Suprapubic skin (tissue), 4 donors: ENCODE results near the gene TMEM164. TPM values are rescaled to one million over a fixed set of nuclear protein-coding genes. Genes with fewer than 3 reads are reported as not detected.

Experiments
- DNase-seq, 2 donors: peaks; one replicate each; pipeline ENCODE4 v3.0.0-alpha.2; 2019; ENCODE audit warnings: low spot score in 2 of 2
- H3K27ac ChIP-seq: fragments of 200-600 bp; sonication (generic); one replicate; pipeline ENCODE4 v1.5.1; 2019
- H3K27me3 ChIP-seq: fragments of 200-600 bp; sonication (generic); one replicate; pipeline ENCODE4 v1.5.1; 2019
- H3K36me3 ChIP-seq: fragments of 200-600 bp; sonication (generic); one replicate; pipeline ENCODE4 v1.5.1; 2019
- H3K4me1 ChIP-seq: fragments of 200-600 bp; sonication (generic); one replicate; pipeline ENCODE4 v1.5.1; 2019
- H3K4me3 ChIP-seq: fragments of 200-600 bp; sonication (generic); one replicate; pipeline ENCODE4 v1.5.1; 2019; ENCODE audit warnings: mild to moderate bottlenecking
- H3K9me3 ChIP-seq: fragments of 200-600 bp; sonication (generic); one replicate; pipeline ENCODE4 v1.5.1; 2019
- CTCF ChIP-seq, 2 donors: fragments of 200-600 bp in 1 of 2; fragments of 450-650 bp in 1 of 2; sonication (generic) in 1 of 2; IDR thresholded peaks; one replicate each; pipeline ENCODE4 v1.5.1; 2016 to 2019; ENCODE audit warnings: antibody characterized with exemption in 2 of 2, mild to moderate bottlenecking in 1 of 2, moderate library complexity in 1 of 2
- EP300 ChIP-seq: sonication (generic); formaldehyde crosslinking; IDR thresholded peaks from one replicate; pipeline ENCODE4 v1.6.1; 2017; ENCODE audit warnings: antibody characterized with exemption
- POLR2A ChIP-seq, 2 donors: fragments of 450-650 bp; IDR thresholded peaks; one replicate each; pipeline ENCODE4 v1.6.1; 2017; ENCODE audit warnings: antibody characterized with exemption in 2 of 2, mild to moderate bottlenecking in 2 of 2, moderate library complexity in 2 of 2
- POLR2AphosphoS5 ChIP-seq, 3 donors: sonication (generic); formaldehyde crosslinking; IDR thresholded peaks; one replicate each; pipeline ENCODE4 v1.6.1; 2017; ENCODE audit warnings: antibody characterized with exemption in 3 of 3
- WGBS: methylation state at CpG from one replicate; pipeline ENCODE4 v1.1.5; 2018; 5-methylcytosine and 5-hydroxymethylcytosine counted together
- total RNA-seq, 4 donors: library from RNA; depleted of rRNA; stranded (reverse); fragments of >200 nt; gene quantifications; one replicate each; pipeline ENCODE4 v1.1.0, GENCODE V29; 2016

The TMEM164 gene
- total RNA-seq, 4 donors from 2014 or later, result 35.5 to 71.2 (median 58.7) TPM

- 64% methylated on average over 7 of the region's 7 CpGs for WGBS
- no peak overlapping the region for H3K4me3 ChIP-seq
- no peak for DNase-seq
Observed at GRCh38 chrX:110066488-110067225, 63.7 kb downstream of the TMEM164 start.

GRCh38 chrX:110070970-110071369, 68.1 kb downstream of the TMEM164 start:
- DNase-seq, result no peak
- Histone ChIP-seq H3K4me1 (no peaks in the 10 kb centered on the region), H3K36me3 (peaks cover 4% of the 10 kb centered on the region), H3K4me3 (no peak overlapping the region), H3K27ac (no peak overlapping the region), H3K9me3 (no peaks in the 10 kb centered on the region), H3K27me3 (no peaks in the 10 kb centered on the region)
- WGBS, result 88% methylated on average over 2 of the region's 2 CpGs
- no peak for TF ChIP-seq POLR2A (IDR thresholded peaks at IDR 0.05)
- no peak for TF ChIP-seq EP300
- TF ChIP-seq POLR2AphosphoS5 (IDR thresholded peaks at IDR 0.05), result no peak
- TF ChIP-seq CTCF (IDR thresholded peaks at IDR 0.05), result no peak

More at GRCh38 chrX:110066488-110067225, 63.7 kb downstream of the TMEM164 start:
- no peaks in the 10 kb centered on the region for H3K9me3 ChIP-seq
- no peaks in the 10 kb centered on the region for H3K36me3 ChIP-seq
- no peaks in the 10 kb centered on the region for H3K27me3 ChIP-seq
- no peaks in the 10 kb centered on the region for H3K4me1 ChIP-seq
- H3K27ac ChIP-seq, result no peak overlapping the region
- no peak for TF ChIP-seq POLR2AphosphoS5 (IDR thresholded peaks at IDR 0.05)
- TF ChIP-seq CTCF (IDR thresholded peaks at IDR 0.05), result no peak
- no peak for TF ChIP-seq EP300
- no peak for TF ChIP-seq POLR2A (IDR thresholded peaks at IDR 0.05)

- Histone ChIP-seq H3K4me3 (no peak overlapping the region), H3K9me3 (no peaks in the 10 kb centered on the region), H3K4me1 (peaks cover 8% of the 10 kb centered on the region), H3K36me3 (no peaks in the 10 kb centered on the region), H3K27me3 (no peaks in the 10 kb centered on the region), H3K27ac (peak overlapping the region; percentile 59)
- TF ChIP-seq EP300 (no peak), POLR2AphosphoS5 (IDR thresholded peaks at IDR 0.05) (no peak), CTCF (IDR thresholded peaks at IDR 0.05) (no peak), POLR2A (IDR thresholded peaks at IDR 0.05) (no peak)
- DNase-seq, result no peak
Observed at GRCh38 chrX:110081320-110081719, 78.4 kb downstream of the TMEM164 start.

- Histone ChIP-seq H3K4me3 (no peak overlapping the region), H3K27me3 (no peaks in the 10 kb centered on the region), H3K27ac (peak overlapping the region; percentile 59), H3K9me3 (no peaks in the 10 kb centered on the region), H3K4me1 (peaks cover 8% of the 10 kb centered on the region), H3K36me3 (no peaks in the 10 kb centered on the region)
- WGBS, result 17% methylated on average over 1 of the region's 1 CpG
- DNase-seq, result no peak
- TF ChIP-seq POLR2AphosphoS5 (IDR thresholded peaks at IDR 0.05) (no peak), EP300 (no peak), CTCF (IDR thresholded peaks at IDR 0.05) (no peak), POLR2A (IDR thresholded peaks at IDR 0.05) (no peak)
Observed at GRCh38 chrX:110081740-110082139, 78.8 kb downstream of the TMEM164 start.

- H3K27ac ChIP-seq, result peak overlapping the region; percentile 59
- no peaks in the 10 kb centered on the region for H3K36me3 ChIP-seq
- DNase-seq, result no peak
- no peaks in the 10 kb centered on the region for H3K27me3 ChIP-seq
- H3K4me3 ChIP-seq, result no peak overlapping the region
- H3K4me1 ChIP-seq, result peaks cover 8% of the 10 kb centered on the region
- H3K9me3 ChIP-seq, result no peaks in the 10 kb centered on the region
- TF ChIP-seq EP300, result no peak
- no peak for TF ChIP-seq CTCF (IDR thresholded peaks at IDR 0.05)
- no peak for TF ChIP-seq POLR2AphosphoS5 (IDR thresholded peaks at IDR 0.05)
- TF ChIP-seq POLR2A (IDR thresholded peaks at IDR 0.05), result no peak
- WGBS, result 29% methylated on average over 4 of the region's 4 CpGs
Observed at GRCh38 chrX:110082161-110082560, 79.2 kb downstream of the TMEM164 start.
